ENCODE data around the gene MRPS18A. TPM values are rescaled to one million over a fixed set of nuclear protein-coding genes. Genes with fewer than 3 reads are reported as not detected.

The MRPS18A gene
- total RNA-seq, 4 donors from 2014 or later, result 30.7 to 47.4 (median 37.1) TPM

DNA sequence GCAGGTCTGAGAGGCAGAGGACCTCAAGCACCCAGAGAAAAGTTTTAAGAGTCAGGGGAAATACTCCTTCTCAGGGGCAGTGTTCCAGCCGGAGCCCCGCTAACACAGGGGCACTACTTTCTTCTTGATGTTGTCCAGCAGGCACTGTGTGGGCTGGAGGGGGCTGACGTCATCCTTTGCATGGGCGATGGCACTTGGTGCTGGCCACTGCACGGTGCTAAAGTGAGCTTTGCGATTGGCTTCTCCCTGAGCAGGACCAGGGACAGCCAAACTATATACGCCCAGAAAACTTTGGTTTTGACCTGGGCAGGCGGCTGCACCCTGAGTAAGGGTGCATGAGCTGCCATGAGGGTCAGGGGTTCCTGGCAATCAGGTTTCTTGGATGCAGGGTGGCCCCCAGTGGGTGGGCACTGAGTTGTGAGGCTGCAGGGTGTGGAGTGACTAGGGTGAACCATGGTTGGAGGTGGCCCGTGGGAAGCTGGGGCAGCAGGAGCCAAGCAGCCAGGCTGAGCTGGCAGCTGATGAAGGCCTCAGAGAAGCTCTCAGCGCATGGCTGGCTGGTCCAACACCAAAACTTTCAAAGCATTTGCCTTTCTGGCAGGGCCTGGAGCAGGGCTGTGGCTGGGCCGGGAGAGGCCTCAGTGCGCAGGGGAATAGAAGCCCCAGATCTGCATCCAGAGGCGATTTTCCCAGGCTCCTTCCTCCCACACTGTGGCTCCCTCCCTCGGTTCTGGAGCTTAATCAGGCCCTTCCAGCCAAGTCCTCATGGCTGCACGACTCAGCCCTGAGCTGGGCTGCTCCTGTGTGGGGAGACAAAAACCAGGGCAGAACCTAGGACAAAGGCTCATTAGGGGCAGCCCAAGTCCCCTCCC, 18.3 kb downstream of the MRPS18A start:
- Histone ChIP-seq H3K9me3 (no peaks in the 10 kb centered on the region), H3K36me3 (peaks cover 16 to 45% (median 37%) of the 10 kb centered on the region in 4 donors), H3K27ac (replicated peaks in 1 of 4) (peak overlapping the region; percentile 25 to 49 (median 45)), H3K27me3 (no peaks in the 10 kb centered on the region), H3K4me3 (no peak overlapping the region), H3K4me1 (peaks cover 32 to 59% (median 53%) of the 10 kb centered on the region in 4 donors)
- intact Hi-C loops (cut with DNase I), result loop anchor here (5.0 kb wide), 1 partner anchor 98 kb away; no protein-coding TSS in a partner anchor
- DNase-seq (ENCODE audit: extremely low spot score), result no peak
- 49% methylated on average over 4 of the region's 15 CpGs for WGBS
- TF ChIP-seq EP300 (IDR thresholded peaks at IDR 0.05), result no peak
- TF ChIP-seq POLR2A (IDR thresholded peaks at IDR 0.05; ENCODE audit: low read depth), result no peak
- TF ChIP-seq, protein P1, sequence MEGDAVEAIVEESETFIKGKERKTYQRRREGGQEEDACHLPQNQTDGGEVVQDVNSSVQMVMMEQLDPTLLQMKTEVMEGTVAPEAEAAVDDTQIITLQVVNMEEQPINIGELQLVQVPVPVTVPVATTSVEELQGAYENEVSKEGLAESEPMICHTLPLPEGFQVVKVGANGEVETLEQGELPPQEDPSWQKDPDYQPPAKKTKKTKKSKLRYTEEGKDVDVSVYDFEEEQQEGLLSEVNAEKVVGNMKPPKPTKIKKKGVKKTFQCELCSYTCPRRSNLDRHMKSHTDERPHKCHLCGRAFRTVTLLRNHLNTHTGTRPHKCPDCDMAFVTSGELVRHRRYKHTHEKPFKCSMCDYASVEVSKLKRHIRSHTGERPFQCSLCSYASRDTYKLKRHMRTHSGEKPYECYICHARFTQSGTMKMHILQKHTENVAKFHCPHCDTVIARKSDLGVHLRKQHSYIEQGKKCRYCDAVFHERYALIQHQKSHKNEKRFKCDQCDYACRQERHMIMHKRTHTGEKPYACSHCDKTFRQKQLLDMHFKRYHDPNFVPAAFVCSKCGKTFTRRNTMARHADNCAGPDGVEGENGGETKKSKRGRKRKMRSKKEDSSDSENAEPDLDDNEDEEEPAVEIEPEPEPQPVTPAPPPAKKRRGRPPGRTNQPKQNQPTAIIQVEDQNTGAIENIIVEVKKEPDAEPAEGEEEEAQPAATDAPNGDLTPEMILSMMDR (IDR thresholded peaks at IDR 0.05), result no peak
- TF ChIP-seq POLR2AphosphoS5 (IDR thresholded peaks at IDR 0.05), result no peak

GRCh38 chr6:43668151-43669028, 19.2 kb downstream of the MRPS18A start:
- 28% methylated on average over 12 of the region's 17 CpGs for WGBS
- peaks cover 10 to 37% (median 28%) of the 10 kb centered on the region in 4 donors for H3K36me3 ChIP-seq
- TF ChIP-seq POLR2AphosphoS5 (IDR thresholded peaks at IDR 0.05) (peak; percentile 21 to 30), POLR2A (IDR thresholded peaks at IDR 0.05; ENCODE audit: low read depth) (no peak)
- TF ChIP-seq, protein P1 (IDR thresholded peaks at IDR 0.05), result peak; percentile 41 to 56 (median 51)
- H3K9me3 ChIP-seq, result no peaks in the 10 kb centered on the region
- DNase-seq (ENCODE audit: extremely low spot score), result no peak
- intact Hi-C loops (cut with DNase I), result loop anchor here (5.0 kb wide), 1 partner anchor 99 kb away; no protein-coding TSS in a partner anchor
- H3K4me1 ChIP-seq, result peaks cover 32 to 58% (median 52%) of the 10 kb centered on the region in 4 donors
- no peaks in the 10 kb centered on the region for H3K27me3 ChIP-seq
- H3K4me3 ChIP-seq, result no peak overlapping the region
- peak overlapping the region in 3 of 4 donors; percentile 25 to 49 (median 45) for H3K27ac ChIP-seq (replicated peaks in 1 of 4)

DNA sequence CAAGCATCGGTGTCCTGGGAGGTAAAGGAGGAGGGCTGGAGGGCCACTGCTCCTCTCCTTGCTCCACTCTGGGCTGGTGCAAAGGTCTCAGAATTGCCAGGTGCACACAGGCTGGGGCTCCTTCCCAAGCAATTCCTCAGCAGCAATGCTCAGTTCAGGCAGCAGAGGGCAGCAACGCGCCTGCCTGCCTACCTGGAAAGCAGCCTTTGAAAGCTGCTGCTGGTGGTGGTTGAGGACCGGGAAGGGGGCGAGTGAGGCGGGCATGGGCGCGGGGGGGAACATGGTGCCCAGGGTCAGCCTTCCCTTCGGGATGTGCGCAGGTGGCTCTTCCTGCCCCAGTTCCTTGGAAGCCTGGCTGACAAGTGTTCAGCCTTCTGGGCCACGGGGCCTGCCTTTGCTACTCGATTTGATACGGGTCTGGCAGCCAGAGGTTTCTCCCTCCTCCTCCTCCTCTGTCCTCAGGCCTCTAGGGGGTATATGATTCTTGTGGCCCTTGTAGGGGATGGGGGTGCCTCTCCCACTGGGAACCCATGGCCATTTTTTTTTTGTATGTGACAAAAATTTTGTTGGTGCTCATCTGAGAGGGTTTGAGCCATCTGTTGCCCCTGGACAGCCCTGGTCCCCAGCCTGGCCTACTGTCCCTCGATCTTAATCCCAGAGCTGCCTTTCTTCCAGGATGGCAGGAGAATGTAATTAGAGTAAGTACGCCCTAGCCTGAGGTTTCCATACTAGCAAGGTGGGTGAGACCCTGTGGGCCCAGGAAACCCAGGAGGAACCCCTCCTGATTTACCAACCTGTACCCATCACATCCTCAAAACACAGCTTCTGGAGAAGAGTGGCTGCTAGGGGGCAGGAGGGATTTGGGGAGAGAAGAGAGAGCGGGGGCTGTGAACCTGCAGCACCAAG, 20.1 kb downstream of the MRPS18A start:
- no peaks in the 10 kb centered on the region for H3K27me3 ChIP-seq
- H3K27ac ChIP-seq (replicated peaks in 1 of 4), result no peak overlapping the region
- intact Hi-C loops (cut with DNase I), result loop anchor here (2.0 to 5.0 kb wide), 2 partner anchors 100 to 411 kb away; no protein-coding TSS in a partner anchor
- peaks cover 10 to 28% (median 21%) of the 10 kb centered on the region in 4 donors for H3K36me3 ChIP-seq
- peak; percentile 96 for DNase-seq (ENCODE audit: extremely low spot score)
- 10% methylated on average over 13 of the region's 16 CpGs for WGBS
- peaks cover 32 to 50% (median 45%) of the 10 kb centered on the region in 4 donors for H3K4me1 ChIP-seq
- H3K4me3 ChIP-seq, result peak overlapping the region in 2 of 4 donors; percentile 20 to 25
- no peaks in the 10 kb centered on the region for H3K9me3 ChIP-seq
- TF ChIP-seq, protein P1 (IDR thresholded peaks at IDR 0.05), result peak; percentile 93 to 98 (median 96)
- peak; percentile 69 to 71 for TF ChIP-seq POLR2AphosphoS5 (IDR thresholded peaks at IDR 0.05)
- no peak for TF ChIP-seq EP300 (IDR thresholded peaks at IDR 0.05)
